ENCODE measurements around the gene CHADL.
A peak's percentile ranks its signal among the peaks of the same experiment; 100 is the strongest.

The CHADL gene

DNA sequence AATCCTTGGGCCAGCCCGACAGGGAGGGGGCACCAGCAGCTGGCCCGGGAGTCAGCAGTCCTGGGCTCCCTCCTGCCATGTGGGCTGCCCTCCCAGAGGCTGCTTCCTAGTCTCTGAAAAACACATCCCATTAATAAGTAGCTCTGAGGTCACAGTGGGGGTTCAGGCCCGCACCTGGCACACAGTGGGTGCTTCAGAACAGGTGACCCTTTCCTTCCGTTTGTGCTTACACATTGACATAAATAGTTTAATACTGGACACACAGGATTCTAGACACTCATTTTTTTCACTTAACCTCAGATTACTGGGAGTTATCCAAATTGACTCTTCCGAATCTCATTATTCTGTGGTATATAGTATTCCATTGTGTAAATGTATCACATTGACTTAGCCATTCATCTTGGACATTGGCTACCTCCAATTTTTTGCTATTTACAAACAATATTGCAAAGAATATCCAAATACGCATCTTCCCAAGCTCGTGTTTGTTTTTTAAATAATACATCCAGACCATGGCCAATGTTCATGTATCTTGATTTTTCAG lies 474 bp upstream of the CHADL start:
- Histone ChIP-seq H4K8ac (ENCODE audit: low read depth, low read length) (no peak overlapping the region), H2BK120ac (ENCODE audit: insufficient read depth, low read length, poor library complexity) (no peak overlapping the region), H3K79me1 (ENCODE audit: low read length) (peaks cover 11% of the 10 kb centered on the region), H3K4ac (ENCODE audit: low read depth, low read length) (no peak overlapping the region), H3K23ac (ENCODE audit: low read length) (no peak overlapping the region), H3K79me2 (ENCODE audit: control insufficient read depth, insufficient read depth, low read length, poor library complexity) (no peaks in the 10 kb centered on the region), H3K27me3 (ENCODE audit: insufficient read depth, low read length) (no peaks in the 10 kb centered on the region), H4K12ac (ENCODE audit: low read depth, low read length) (no peak overlapping the region), H2BK12ac (ENCODE audit: low read length) (no peak overlapping the region), H3K9me3 (ENCODE audit: insufficient read depth, low read depth, low read length) (no peaks in the 10 kb centered on the region), H2AFZ (ENCODE audit: insufficient read depth, low read length, poor library complexity) (no peak overlapping the region), H3K36me3 (ENCODE audit: control insufficient read depth in 1 of 2, insufficient read depth in 2 of 2, low read length in 2 of 2) (peaks cover 14% of the 10 kb centered on the region in 2 experiments), H3K4me3 (ENCODE audit: low read depth, low read length) (no peak overlapping the region), H3K18ac (ENCODE audit: low read length) (no peak overlapping the region), H3K27ac (ENCODE audit: low read depth, low read length) (no peak overlapping the region), H4K91ac (ENCODE audit: low read depth, low read length) (no peak overlapping the region), H3K9ac (ENCODE audit: low read length) (no peak overlapping the region), H2AK5ac (ENCODE audit: low read length) (no peak overlapping the region), H3K4me1 (ENCODE audit: control insufficient read depth in 1 of 2, insufficient read depth in 2 of 2, low read length in 2 of 2) (peaks cover 14 to 15% of the 10 kb centered on the region in 2 experiments), H3K14ac (ENCODE audit: low read length) (no peak overlapping the region), H3K4me2 (ENCODE audit: low read length) (no peak overlapping the region), H2BK5ac (ENCODE audit: low read depth, low read length, poor library complexity) (no peak overlapping the region)
- WGBS (ENCODE audit: extremely low coverage, insufficient coverage, insufficient read length), result no CpG with 5 or more reads among the region's 7 CpGs
- no peak for DNase-seq

- Histone ChIP-seq H2AFZ (ENCODE audit: insufficient read depth, low read length, poor library complexity) (no peak overlapping the region), H2BK120ac (ENCODE audit: insufficient read depth, low read length, poor library complexity) (no peak overlapping the region)
- WGBS (ENCODE audit: extremely low coverage, insufficient coverage, insufficient read length), result no CpG with 5 or more reads among the region's 16 CpGs
Measured at GRCh38 chr22:41239443-41240128, 1.1 kb downstream of the CHADL start.

DNA sequence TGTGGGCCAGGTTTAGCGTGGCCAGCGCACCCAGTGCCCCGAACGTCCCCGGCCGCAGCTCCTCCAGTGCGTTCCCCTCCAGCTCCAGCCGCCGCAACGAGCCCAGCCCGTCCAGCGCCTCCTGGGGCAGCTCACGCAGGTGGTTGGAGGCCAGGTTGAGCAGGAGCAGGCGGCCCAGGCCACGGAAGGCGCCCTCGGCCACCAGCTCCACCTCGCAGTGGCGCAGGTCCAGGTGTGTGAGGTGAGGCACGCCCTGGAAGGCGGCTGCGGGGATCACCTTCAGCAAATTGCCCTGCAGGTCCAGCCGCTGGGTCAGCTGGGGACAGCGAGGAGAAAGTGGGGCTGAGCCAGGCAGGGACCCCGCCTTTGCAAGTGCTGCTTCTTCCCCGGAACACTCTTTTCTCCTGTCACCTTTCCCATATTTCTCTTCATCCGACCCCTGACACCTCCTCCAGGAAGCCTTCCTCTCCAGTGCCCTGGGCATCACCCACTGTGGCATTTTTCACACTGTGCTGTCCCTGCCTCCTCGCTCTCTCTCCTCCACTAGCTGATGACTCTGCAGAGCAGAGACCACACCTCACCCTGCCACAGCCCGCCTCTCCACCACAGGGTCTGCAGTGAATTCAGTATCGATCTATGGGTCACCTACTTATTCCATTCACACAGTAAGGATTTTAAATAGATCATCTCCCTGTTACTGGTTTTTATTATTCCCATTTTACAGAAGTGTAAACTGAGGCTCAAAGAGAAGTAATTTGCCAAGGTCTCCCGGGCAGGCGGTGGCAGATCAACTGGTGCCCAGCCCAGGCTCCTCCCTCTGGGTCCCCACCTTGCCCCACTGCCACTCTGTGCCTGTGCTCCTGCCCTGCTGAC lies 1.9 kb downstream of the CHADL start:
- Histone ChIP-seq H3K4me3 (ENCODE audit: low read depth, low read length) (no peak overlapping the region), H2BK120ac (ENCODE audit: insufficient read depth, low read length, poor library complexity) (peak overlapping the region; percentile 52), H3K18ac (ENCODE audit: low read length) (peak overlapping the region; percentile 79), H2AFZ (ENCODE audit: insufficient read depth, low read length, poor library complexity) (peak overlapping the region; percentile 72), H3K27ac (ENCODE audit: low read depth, low read length) (no peak overlapping the region), H3K4ac (ENCODE audit: low read depth, low read length) (peak overlapping the region; percentile 56), H2AK5ac (ENCODE audit: low read length) (peak overlapping the region; percentile 94), H3K27me3 (ENCODE audit: insufficient read depth, low read length) (no peaks in the 10 kb centered on the region), H4K12ac (ENCODE audit: low read depth, low read length) (peak overlapping the region; percentile 49), H3K79me1 (ENCODE audit: low read length) (peaks cover 11% of the 10 kb centered on the region), H3K4me1 (ENCODE audit: control insufficient read depth in 1 of 2, insufficient read depth in 2 of 2, low read length in 2 of 2) (peaks cover 14 to 15% of the 10 kb centered on the region in 2 experiments), H3K4me2 (ENCODE audit: low read length) (no peak overlapping the region), H3K79me2 (ENCODE audit: control insufficient read depth, insufficient read depth, low read length, poor library complexity) (no peaks in the 10 kb centered on the region), H4K91ac (ENCODE audit: low read depth, low read length) (peak overlapping the region; percentile 82), H3K9ac (ENCODE audit: low read length) (no peak overlapping the region), H3K9me3 (ENCODE audit: insufficient read depth, low read depth, low read length) (no peaks in the 10 kb centered on the region), H2BK12ac (ENCODE audit: low read length) (peak overlapping the region; percentile 70), H3K23ac (ENCODE audit: low read length) (no peak overlapping the region), H4K8ac (ENCODE audit: low read depth, low read length) (peak overlapping the region; percentile 83), H3K14ac (ENCODE audit: low read length) (peak overlapping the region; percentile 91), H2BK5ac (ENCODE audit: low read depth, low read length, poor library complexity) (no peak overlapping the region), H3K36me3 (ENCODE audit: control insufficient read depth in 1 of 2, insufficient read depth in 2 of 2, low read length in 2 of 2) (no peaks in the 10 kb centered on the region)
- WGBS (ENCODE audit: extremely low coverage, insufficient coverage, insufficient read length), result no CpG with 5 or more reads among the region's 32 CpGs
- peak in 1 of 2 donors; percentile 45 for DNase-seq

More at GRCh38 chr22:41239443-41240128, 1.1 kb downstream of the CHADL start:
- no peak overlapping the region for H3K23ac ChIP-seq (ENCODE audit: low read length)
- DNase-seq, result no peak
- peaks cover 14 to 15% of the 10 kb centered on the region in 2 experiments for H3K4me1 ChIP-seq (ENCODE audit: control insufficient read depth in 1 of 2, insufficient read depth in 2 of 2, low read length in 2 of 2)
- H3K4me2 ChIP-seq (ENCODE audit: low read length), result no peak overlapping the region
- H3K36me3 ChIP-seq (ENCODE audit: control insufficient read depth in 1 of 2, insufficient read depth in 2 of 2, low read length in 2 of 2), result no peaks in the 10 kb centered on the region
- H4K91ac ChIP-seq (ENCODE audit: low read depth, low read length), result no peak overlapping the region
- H3K27me3 ChIP-seq (ENCODE audit: insufficient read depth, low read length), result no peaks in the 10 kb centered on the region
- no peak overlapping the region for H3K9ac ChIP-seq (ENCODE audit: low read length)
- no peaks in the 10 kb centered on the region for H3K9me3 ChIP-seq (ENCODE audit: insufficient read depth, low read depth, low read length)
- H3K4ac ChIP-seq (ENCODE audit: low read depth, low read length), result no peak overlapping the region
- no peak overlapping the region for H2BK5ac ChIP-seq (ENCODE audit: low read depth, low read length, poor library complexity)
- H3K79me2 ChIP-seq (ENCODE audit: control insufficient read depth, insufficient read depth, low read length, poor library complexity), result no peaks in the 10 kb centered on the region
- no peak overlapping the region for H3K18ac ChIP-seq (ENCODE audit: low read length)
- H3K27ac ChIP-seq (ENCODE audit: low read depth, low read length), result no peak overlapping the region
- no peak overlapping the region for H3K4me3 ChIP-seq (ENCODE audit: low read depth, low read length)
- peaks cover 11% of the 10 kb centered on the region for H3K79me1 ChIP-seq (ENCODE audit: low read length)
- no peak overlapping the region for H3K14ac ChIP-seq (ENCODE audit: low read length)
- H2AK5ac ChIP-seq (ENCODE audit: low read length), result no peak overlapping the region
- no peak overlapping the region for H2BK12ac ChIP-seq (ENCODE audit: low read length)
- H4K12ac ChIP-seq (ENCODE audit: low read depth, low read length), result no peak overlapping the region
- H4K8ac ChIP-seq (ENCODE audit: low read depth, low read length), result no peak overlapping the region

GRCh38 chr22:41237707-41238569 lies 2.8 kb downstream of the CHADL start:
- Histone ChIP-seq H3K4me2 (ENCODE audit: low read length) (peak overlapping the region; percentile 83), H2AK5ac (ENCODE audit: low read length) (peak overlapping the region; percentile 94), H3K27ac (ENCODE audit: low read depth, low read length) (no peak overlapping the region), H3K23ac (ENCODE audit: low read length) (no peak overlapping the region), H2BK12ac (ENCODE audit: low read length) (peak overlapping the region; percentile 75), H4K12ac (ENCODE audit: low read depth, low read length) (peak overlapping the region; percentile 49), H2BK5ac (ENCODE audit: low read depth, low read length, poor library complexity) (peak overlapping the region; percentile 12), H4K91ac (ENCODE audit: low read depth, low read length) (peak overlapping the region; percentile 82), H3K36me3 (ENCODE audit: control insufficient read depth in 1 of 2, insufficient read depth in 2 of 2, low read length in 2 of 2) (no peaks in the 10 kb centered on the region), H2AFZ (ENCODE audit: insufficient read depth, low read length, poor library complexity) (peak overlapping the region; percentile 72), H4K8ac (ENCODE audit: low read depth, low read length) (peak overlapping the region; percentile 83), H2BK120ac (ENCODE audit: insufficient read depth, low read length, poor library complexity) (peak overlapping the region; percentile 52), H3K27me3 (ENCODE audit: insufficient read depth, low read length) (no peaks in the 10 kb centered on the region), H3K9ac (ENCODE audit: low read length) (no peak overlapping the region), H3K14ac (ENCODE audit: low read length) (peak overlapping the region; percentile 91), H3K4me1 (ENCODE audit: control insufficient read depth in 1 of 2, insufficient read depth in 2 of 2, low read length in 2 of 2) (peaks cover 14 to 15% of the 10 kb centered on the region in 2 experiments), H3K18ac (ENCODE audit: low read length) (peak overlapping the region; percentile 79), H3K4ac (ENCODE audit: low read depth, low read length) (peak overlapping the region; percentile 56), H3K4me3 (ENCODE audit: low read depth, low read length) (peak overlapping the region; percentile 58), H3K79me1 (ENCODE audit: low read length) (peaks cover 11% of the 10 kb centered on the region), H3K9me3 (ENCODE audit: insufficient read depth, low read depth, low read length) (no peaks in the 10 kb centered on the region), H3K79me2 (ENCODE audit: control insufficient read depth, insufficient read depth, low read length, poor library complexity) (no peaks in the 10 kb centered on the region)
- peak; percentile 87 to 91 for DNase-seq
- no CpG with 5 or more reads among the region's 97 CpGs for WGBS (ENCODE audit: extremely low coverage, insufficient coverage, insufficient read length)
